Fibroblast of gingiva (primary cell): ENCODE measurements around the gene SIRT3.
A peak's percentile ranks its signal among the peaks of the same experiment; 100 is the strongest.

Experiments used
- DNase-seq: peaks from one replicate; pipeline ENCODE4 v3.0.0-alpha.2; 2011; ENCODE audit warnings: low read depth

SIRT3 gene

GRCh38 chr11:215581-216037, 20.5 kb downstream of the SIRT3 start:
- DNase-seq, result no peak

DNA sequence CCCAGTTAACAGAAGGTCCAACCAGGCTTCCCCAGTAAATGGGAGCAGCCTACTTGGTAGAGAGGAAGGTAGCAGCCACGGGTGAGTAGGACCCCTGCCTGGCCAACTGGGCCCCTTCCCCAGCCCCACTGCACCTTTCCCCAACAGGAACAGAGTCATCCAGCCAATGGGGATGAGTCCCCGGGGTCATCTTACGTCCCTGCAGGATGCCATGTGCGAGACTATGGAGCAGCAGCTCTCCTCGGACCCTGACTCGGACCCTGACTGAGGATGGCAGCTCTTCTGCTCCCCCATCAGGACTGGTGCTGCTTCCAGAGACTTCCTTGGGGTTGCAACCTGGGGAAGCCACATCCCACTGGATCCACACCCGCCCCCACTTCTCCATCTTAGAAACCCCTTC, 22.1 kb downstream of the SIRT3 start:
- no peak for DNase-seq

DNA sequence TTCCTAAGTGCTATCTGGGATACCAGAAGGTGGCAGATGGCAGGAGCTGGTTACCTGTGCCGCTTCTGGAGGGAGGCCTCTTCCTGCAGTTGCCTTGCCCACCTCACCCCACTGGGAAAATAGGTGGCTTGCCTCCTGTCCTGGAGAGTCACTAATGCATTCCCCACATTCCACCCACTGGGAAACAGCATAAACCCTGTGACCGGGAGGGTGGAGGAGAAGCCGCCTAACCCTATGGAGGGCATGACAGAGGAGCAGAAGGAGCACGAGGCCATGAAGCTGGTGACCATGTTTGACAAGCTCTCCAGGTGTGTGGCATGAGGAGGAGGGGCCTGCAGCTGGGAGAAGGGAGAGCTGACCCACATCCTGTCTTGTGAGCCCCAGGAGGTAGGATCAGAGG, 23.0 kb downstream of the SIRT3 start:
- DNase-seq, result no peak

DNA sequence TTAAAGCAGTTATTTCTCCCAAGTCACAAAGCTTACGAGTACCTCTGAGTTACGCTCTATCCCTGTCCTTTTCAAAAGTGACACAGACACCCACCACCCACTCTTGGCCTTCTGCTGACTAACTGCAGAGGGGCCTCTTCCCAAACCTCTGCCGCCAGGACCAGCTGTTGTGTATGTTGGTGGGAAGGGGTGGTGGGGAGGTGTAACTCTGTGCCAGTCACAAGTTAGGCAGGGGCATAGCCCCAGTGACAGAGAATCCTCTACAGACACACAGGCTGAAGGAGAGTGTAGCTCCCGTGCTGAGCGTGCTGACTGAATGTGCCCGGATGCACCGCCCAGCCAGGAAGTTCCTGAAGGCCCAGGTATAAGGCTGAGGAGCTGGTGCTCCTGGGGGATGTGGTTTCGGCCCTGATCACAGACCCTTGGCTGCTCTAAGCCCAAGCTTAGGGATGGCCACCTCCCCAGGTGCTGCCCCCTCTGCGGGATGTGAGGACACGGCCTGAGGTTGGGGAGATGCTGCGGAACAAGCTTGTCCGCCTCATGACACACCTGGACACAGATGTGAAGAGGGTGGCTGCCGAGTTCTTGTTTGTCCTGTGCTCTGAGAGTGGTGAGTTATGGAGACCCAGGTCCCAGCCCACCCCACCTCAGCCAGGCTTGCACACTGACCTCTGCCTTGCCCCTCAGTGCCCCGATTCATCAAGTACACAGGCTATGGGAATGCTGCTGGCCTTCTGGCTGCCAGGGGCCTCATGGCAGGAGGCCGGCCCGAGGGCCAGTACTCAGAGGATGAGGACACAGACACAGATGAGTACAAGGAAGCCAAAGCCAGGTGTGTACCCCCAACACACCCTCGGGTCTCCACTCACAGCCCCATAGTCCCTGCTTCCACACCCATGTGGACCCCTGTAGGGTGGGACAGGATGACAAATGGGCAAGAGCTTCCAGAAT, 23.7 kb downstream of the SIRT3 start:
- no peak for DNase-seq

DNA sequence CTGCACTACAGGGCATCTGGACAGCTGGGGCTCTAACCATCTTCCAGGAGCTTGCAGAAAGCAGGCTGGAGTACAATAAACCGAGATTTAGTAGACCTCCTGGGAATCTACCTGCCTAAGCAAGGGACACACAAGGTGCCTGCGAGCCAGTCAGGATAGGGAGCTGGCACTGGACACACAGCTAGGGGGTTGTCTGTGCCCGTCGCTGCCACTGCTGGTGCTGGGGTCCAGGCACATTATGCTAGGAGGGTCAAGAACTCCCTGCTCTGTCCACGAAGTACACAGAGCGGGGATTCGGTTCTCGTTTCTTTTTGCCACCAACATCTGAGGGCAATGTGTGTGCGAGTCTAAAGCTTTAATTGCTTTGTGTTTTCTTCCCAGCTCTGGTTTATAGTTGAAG, 24.4 kb downstream of the SIRT3 start:
- no peak for DNase-seq

GRCh38 chr11:211295-211694, 24.8 kb downstream of the SIRT3 start:
- no peak for DNase-seq

DNA sequence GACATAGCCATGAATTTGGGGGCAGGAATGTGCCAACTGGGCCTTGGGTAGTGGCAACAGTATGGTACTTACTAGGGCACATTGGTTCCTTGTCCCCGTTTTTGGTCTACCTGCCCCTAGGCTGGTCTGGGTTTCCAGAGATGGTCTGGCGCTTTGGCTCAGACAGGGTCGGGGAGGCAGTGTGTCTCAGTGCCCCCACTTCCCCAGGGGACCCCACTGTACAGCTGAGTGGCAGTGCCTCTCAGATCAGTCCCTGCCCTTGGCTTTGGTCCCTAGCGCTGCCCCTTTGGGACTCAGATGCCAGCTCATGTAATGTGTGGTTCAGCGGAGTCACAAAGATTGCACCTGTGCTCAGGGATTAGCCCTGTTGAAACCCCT, 25.4 kb downstream of the SIRT3 start:
- DNase-seq, result no peak

GRCh38 chr11:210122-210802, 25.9 kb downstream of the SIRT3 start:
- DNase-seq, result peak; percentile 59

DNA sequence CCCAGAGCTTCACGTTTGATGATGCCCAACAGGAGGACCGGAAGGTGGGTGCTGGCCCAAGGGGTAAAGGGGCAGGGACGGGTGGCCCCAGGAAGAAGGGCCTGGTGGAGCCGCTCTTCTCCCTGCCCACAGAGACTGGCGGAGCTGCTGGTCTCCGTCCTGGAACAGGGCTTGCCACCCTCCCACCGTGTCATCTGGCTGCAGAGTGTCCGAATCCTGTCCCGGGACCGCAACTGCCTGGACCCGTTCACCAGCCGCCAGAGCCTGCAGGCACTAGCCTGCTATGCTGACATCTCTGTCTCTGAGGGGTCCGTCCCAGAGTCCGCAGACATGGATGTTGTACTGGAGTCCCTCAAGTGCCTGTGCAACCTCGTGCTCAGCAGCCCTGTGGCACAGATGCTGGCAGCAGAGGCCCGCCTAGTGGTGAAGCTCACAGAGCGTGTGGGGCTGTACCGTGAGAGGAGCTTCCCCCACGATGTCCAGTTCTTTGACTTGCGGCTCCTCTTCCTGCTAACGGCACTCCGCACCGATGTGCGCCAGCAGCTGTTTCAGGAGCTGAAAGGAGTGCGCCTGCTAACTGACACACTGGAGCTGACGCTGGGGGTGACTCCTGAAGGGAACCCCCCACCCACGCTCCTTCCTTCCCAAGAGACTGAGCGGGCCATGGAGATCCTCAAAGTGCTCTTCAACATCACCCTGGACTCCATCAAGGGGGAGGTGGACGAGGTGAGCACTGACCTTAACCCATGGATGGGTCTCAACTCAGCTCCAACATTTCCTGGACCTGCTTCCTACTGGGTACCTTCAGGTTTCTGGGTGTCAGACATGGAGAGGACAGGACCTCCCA, 26.6 kb downstream of the SIRT3 start:
- peak; percentile 17 for DNase-seq

- no peak for DNase-seq
Measured at GRCh38 chr11:208917-209260, 27.3 kb downstream of the SIRT3 start.

GRCh38 chr11:208181-208916, 27.8 kb downstream of the SIRT3 start:
- DNase-seq, result peak; percentile 75

GRCh38 chr11:207863-208180, 28.3 kb downstream of the SIRT3 start:
- DNase-seq, result peak; percentile 65

DNA sequence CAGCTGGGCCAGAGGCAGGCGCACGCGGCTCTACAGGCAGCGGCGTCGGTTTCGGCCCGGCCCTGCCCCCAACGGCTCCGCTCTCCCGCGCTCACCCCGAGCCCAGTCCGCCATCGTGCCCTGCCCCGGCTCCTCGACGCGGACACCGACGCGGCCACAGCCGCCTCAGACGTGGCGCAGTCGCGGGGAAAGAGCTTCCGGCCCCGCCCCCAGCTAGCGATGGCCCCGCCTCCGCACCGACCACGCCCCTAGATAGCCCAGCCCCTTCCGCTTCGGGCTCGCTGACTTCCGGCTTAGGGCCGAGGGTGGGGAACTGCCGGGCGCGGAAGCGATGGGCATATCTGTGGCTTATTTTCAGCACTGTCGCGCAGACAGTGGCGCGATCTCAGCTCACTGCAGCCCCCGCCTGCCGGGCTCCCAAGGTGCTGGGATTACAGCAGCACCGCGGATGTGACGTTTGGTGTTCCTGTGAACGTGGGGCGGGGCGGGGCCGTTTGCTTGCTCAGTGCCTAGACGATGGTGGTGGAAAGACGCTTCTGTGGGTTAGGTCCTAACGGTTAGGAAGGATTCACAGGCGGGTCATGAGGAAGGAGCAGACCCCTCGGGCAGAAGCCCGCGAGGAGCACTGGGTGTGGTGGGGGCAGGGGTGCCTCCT, 28.8 kb downstream of the SIRT3 start, which contains the start of the genes BET1L and RIC8A:
Gene BET1L, minus strand, starts transcription at position 192 of the 655 bp plus-strand sequence. Its CDS starts 78 bp downstream, at position 114.
Gene RIC8A, plus strand, starts transcription at position 501 of the 655 bp plus-strand sequence. CDS start 1,147 bp downstream, outside the sequence.
- peak; percentile 100 for DNase-seq

DNA sequence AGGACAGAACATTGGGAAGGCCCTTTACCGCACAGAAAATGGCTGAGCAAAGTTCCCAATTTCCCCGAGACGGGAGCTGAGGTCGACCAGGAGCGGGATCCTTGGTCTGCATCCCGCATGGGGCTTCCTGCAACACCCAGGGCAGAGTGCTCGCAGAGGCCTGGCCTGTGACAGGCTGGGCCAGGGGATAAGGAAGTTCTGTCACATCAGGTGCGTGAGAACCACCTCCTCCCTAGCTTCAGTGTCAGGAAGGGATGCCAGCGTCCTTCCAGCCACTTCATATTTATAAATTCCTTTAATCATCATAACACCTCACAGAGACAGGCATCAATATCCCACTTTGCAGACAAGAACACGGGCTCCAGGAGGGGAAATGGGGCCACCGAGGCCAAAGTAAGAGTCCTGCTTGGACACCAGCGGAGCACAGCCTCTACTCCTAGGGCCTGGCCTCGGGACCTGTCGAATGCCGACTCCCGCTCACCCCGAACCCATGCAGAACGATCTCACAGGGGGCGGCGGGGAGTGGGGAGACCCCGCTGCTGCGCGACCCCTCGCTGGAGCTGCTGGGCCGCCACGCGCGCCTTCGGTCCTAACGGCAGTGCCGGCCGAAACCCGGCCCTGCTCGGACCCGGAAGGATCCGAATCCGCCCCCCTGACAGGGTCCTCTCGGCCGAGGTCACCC, 29.5 kb downstream of the SIRT3 start:
- no peak for DNase-seq

- no peak for DNase-seq
Measured at GRCh38 chr11:206002-206384, 30.1 kb downstream of the SIRT3 start.

- no peak for DNase-seq
Measured at GRCh38 chr11:205221-206001, 30.7 kb downstream of the SIRT3 start.

- no peak for DNase-seq
Measured at GRCh38 chr11:204587-205109, 31.5 kb downstream of the SIRT3 start.

DNA sequence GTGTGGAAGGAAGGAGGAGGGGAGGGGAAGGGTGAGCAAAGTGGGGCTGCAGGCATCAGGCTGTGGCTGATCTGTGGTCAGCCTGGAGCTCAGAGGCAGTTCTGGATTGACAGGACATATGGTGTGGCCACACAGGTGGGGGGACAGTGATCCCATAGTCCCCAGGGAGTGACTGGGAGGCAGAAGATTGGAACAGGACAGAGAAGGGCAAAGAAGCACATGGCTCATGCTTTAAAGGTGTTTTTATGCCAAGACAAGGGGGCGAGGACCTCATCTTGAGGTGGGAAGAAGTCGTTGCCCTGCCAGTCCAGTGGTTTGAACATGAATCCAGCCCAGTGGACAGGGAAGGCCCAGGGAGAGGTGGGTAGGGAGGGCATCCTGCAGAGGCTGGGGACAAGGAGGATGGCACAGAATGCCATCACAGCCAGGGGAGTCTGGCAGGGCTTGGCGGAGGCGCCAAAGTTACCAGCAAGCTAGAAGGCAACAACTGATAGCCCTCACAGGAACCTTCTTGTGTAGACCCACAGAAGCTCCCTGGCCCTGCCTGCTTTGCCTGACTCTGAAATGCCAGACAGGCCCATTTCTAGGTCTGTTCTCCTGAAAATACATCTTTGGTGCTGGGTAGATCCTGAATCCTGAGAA, 32.1 kb downstream of the SIRT3 start:
- DNase-seq, result no peak
